K562 (cell line): ENCODE measurements around the gene NUP98. TPM values are rescaled to one million over a fixed set of nuclear protein-coding genes. Genes with fewer than 3 reads are reported as not detected.

Experiments
- ATAC-seq: fragments of 200-7000 bp; cut with Tn5 transposase; 3 replicates; pipeline ENCODE4 v1.9.1; 2020; ENCODE audit warnings: moderate library complexity
- BruUV-seq: library from RNA; stranded (reverse); fragments of 400-500 nt; replicated peaks from 2 replicates; lab custom pipeline; 2021; lab: Mats Ljungman, UMichigan
- CTCF ChIA-PET: fragments of 300-600 bp; formaldehyde crosslinking; extraction: SDS; loops from one replicate; lab custom pipeline; 2021; ENCODE audit warnings: low intra/inter-chr PET ratio; lab: Yijun Ruan, JAX
- POLR2A ChIA-PET: fragments of 300-600, 350-650 bp; sonication (Branson Sonifier 250); formaldehyde crosslinking; extraction: SDS; loops from one replicate; lab custom pipeline; 2021; ENCODE audit warnings: antibody characterized with exemption, inconsistent platforms; lab: Yijun Ruan, JAX
- DNase-seq, 4 experiments: peaks; one replicate each; pipeline versions ENCODE4 v3.0.0 to v3.0.0-alpha.2; 2011 to 2018; ENCODE audit warnings: low spot score in 3 of 4, mixed read lengths in 3 of 4; ENCODE audit errors: extremely low read depth in 1 of 4
- FAIRE-seq: peaks from 2 replicates; lab custom pipeline; 2011; peaks lifted over from hg19 to GRCh38; lab: Jason Lieb, UNC
- H2AFZ ChIP-seq: 2 replicates; pipeline ENCODE4 v1.6.0; 2011; ENCODE audit warnings: low read depth, low read length, control low read depth, inconsistent platforms
- H3K27ac ChIP-seq: fragments of 200-600 bp; 3 replicates; pipeline ENCODE4 v1.8.0; 2011; ENCODE audit warnings: low read depth, mild to moderate bottlenecking, control low read depth, inconsistent platforms, low read length, moderate library complexity, mixed read lengths; ENCODE audit errors: extremely low read depth
- H3K27me3 ChIP-seq, 2 experiments: fragments of 300-600 bp in 1 of 2; 2 replicates in 1 of 2; 3 replicates in 1 of 2; pipeline versions ENCODE4 v1.6.0 to v1.8.0; 2011; ENCODE audit warnings: inconsistent platforms in 2 of 2, low read length in 2 of 2, mild to moderate bottlenecking in 1 of 2, mixed read lengths in 1 of 2, moderate library complexity in 1 of 2; ENCODE audit not compliant: control insufficient read depth in 2 of 2, insufficient read depth in 2 of 2
- H3K36me3 ChIP-seq: fragments of 300-600 bp; 3 replicates; pipeline ENCODE4 v1.8.0; 2011; ENCODE audit warnings: mild to moderate bottlenecking, low read length, inconsistent platforms; ENCODE audit not compliant: control insufficient read depth, insufficient read depth
- H3K4me1 ChIP-seq, 2 experiments: fragments of 200-600 bp in 1 of 2; replicated peaks in 1 of 2; 2 replicates in 1 of 2; 3 replicates in 1 of 2; pipeline versions ENCODE4 v1.5.1 to v1.8.0; 2011; ENCODE audit warnings: inconsistent platforms in 2 of 2, low read length in 2 of 2, mild to moderate bottlenecking in 1 of 2, mixed read lengths in 1 of 2, moderate library complexity in 1 of 2; ENCODE audit not compliant: control insufficient read depth in 2 of 2, insufficient read depth in 2 of 2
- H3K4me2 ChIP-seq: 2 replicates; pipeline ENCODE4 v1.6.1; 2011; ENCODE audit warnings: low read length, control low read depth, inconsistent platforms, mixed read lengths; ENCODE audit not compliant: insufficient read depth
- H3K4me3 ChIP-seq: fragments of 200-600 bp; sonication (generic), shearing (Covaris generic); 2 replicates; pipeline ENCODE4 v1.5.1; 2016; ENCODE audit warnings: control low read depth, inconsistent platforms
- H3K79me2 ChIP-seq: fragments of 200-600 bp; 3 replicates; pipeline ENCODE4 v1.8.0; 2011; ENCODE audit warnings: low read length, inconsistent platforms; ENCODE audit not compliant: control insufficient read depth, insufficient read depth
- H3K9ac ChIP-seq, 2 experiments: 2 replicates each; pipeline versions ENCODE4 v1.6.0 to v1.6.1; 2011; ENCODE audit warnings: low read depth in 2 of 2, low read length in 2 of 2, control low read depth in 1 of 2, inconsistent platforms in 1 of 2, mild to moderate bottlenecking in 1 of 2, mixed read lengths in 1 of 2; ENCODE audit not compliant: insufficient read depth in 1 of 2
- H3K9me1 ChIP-seq: one replicate; pipeline ENCODE4 v1.6.0; 2011; ENCODE audit warnings: inconsistent platforms, mild to moderate bottlenecking, low read length, moderate library complexity; ENCODE audit not compliant: control insufficient read depth, insufficient read depth
- H3K9me3 ChIP-seq: replicated peaks from 2 replicates; pipeline ENCODE4 v1.5.1; 2011; ENCODE audit warnings: low read depth, low read length, inconsistent platforms; ENCODE audit not compliant: control insufficient read depth, insufficient read depth
- H4K20me1 ChIP-seq: replicated peaks from 2 replicates; pipeline ENCODE4 v1.6.1; 2011; ENCODE audit warnings: low read length, inconsistent platforms, mixed read lengths; ENCODE audit not compliant: control insufficient read depth, insufficient read depth
- FOSL1 ChIP-seq: fragments of 200-800 bp; sonication (Bioruptor generic); conservative IDR thresholded peaks from 2 replicates; pipeline ENCODE4 v1.6.1; 2016; ENCODE audit warnings: missing genetic modification characterization, missing compliant biosample characterization
- FOXK1 ChIP-seq: sonication (generic); formaldehyde crosslinking; IDR thresholded peaks from 2 replicates; pipeline ENCODE4 v1.8.0; 2022; ENCODE audit warnings: missing genetic modification reagents, mild to moderate bottlenecking, borderline replicate concordance
- KDM2B ChIP-seq: fragments of 250-450 bp; sonication (Bioruptor Pico); IDR thresholded peaks from 2 replicates; pipeline ENCODE4 v1.8.0; 2021; ENCODE audit warnings: mild to moderate bottlenecking, moderate library complexity
- MECOM ChIP-seq: fragments of 250-450 bp; sonication (Bioruptor Pico); IDR thresholded peaks from 2 replicates; pipeline ENCODE4 v1.8.0; 2022; ENCODE audit warnings: inconsistent platforms
- NCOA2 ChIP-seq, 2 experiments: fragments of 450-650 bp; IDR thresholded peaks; 2 replicates each; pipeline ENCODE4 v1.6.1; 2018; ENCODE audit warnings: mild to moderate bottlenecking in 2 of 2, moderate library complexity in 1 of 2; ENCODE audit not compliant: partially characterized antibody in 2 of 2
- WGBS: fragments of 100-300 bp; shearing (Covaris generic); methylation state at CpG from one replicate; pipeline ENCODE4 v1.1.6; 2016; ENCODE audit warnings: low coverage, mixed read lengths; ENCODE audit not compliant: insufficient coverage; ENCODE audit errors: missing lambda C conversion rate; 5-methylcytosine and 5-hydroxymethylcytosine counted together
- in situ Hi-C: fragments of 300-500 bp; cut with MboI; formaldehyde crosslinking; loops from 4 replicates; pipeline ENCODE4 v1.15.0; 2018; ENCODE audit warnings: inconsistent platforms, mixed read lengths
- intact Hi-C: fragments of 100-400 bp; cut with micrococcal nuclease; formaldehyde crosslinking; loops from 2 replicates; pipeline ENCODE4 v1.14.2; 2022
- polyA plus RNA-seq, 8 experiments: library from polyadenylated mRNA; depleted of rRNA in 4 of 8; stranded (reverse) in 5 of 8; unstranded in 3 of 8; fragments of >200 nt; fragmentation: Nextera tagmentation in 2 of 8; fragmentation: Illumina TruSeq in 1 of 8; extraction: Ambion mirVana in 2 of 8; extraction: Trizol in 1 of 8; gene quantifications; 2 replicates each; pipeline versions ENCODE4 v1.2.1 to v1.2.3, GENCODE V29; 2011 to 2014; ENCODE audit warnings: inconsistent platforms in 1 of 8, missing spikeins in 1 of 8
- total RNA-seq, 7 experiments: library from RNA; depleted of rRNA in 6 of 7; stranded (reverse); fragments of >200 nt in 6 of 7; fragmentation: Illumina TruSeq in 2 of 7; extraction: Trizol in 2 of 7; gene quantifications; 2 replicates each; pipeline versions ENCODE4 v1.2.1 to v1.2.3, GENCODE V29; 2011 to 2021; ENCODE audit warnings: low replicate concordance in 1 of 7
- TF ChIP-seq, protein P1 (sequence below), 2 experiments: fragments of 450-650 bp in 1 of 2; IDR thresholded peaks; 2 replicates each; pipeline ENCODE4 v1.6.1; 2011 to 2017; ENCODE audit warnings: low read depth in 2 of 2, antibody characterized with exemption in 1 of 2, borderline replicate concordance in 1 of 2, low read length in 1 of 2, mild to moderate bottlenecking in 1 of 2, mixed read lengths in 1 of 2; ENCODE audit not compliant: control insufficient read depth in 1 of 2
- TF ChIP-seq, protein P2 (sequence below): fragments of 450-650 bp; formaldehyde crosslinking; IDR thresholded peaks from 2 replicates; pipeline ENCODE4 v1.4.0; 2020; ENCODE audit warnings: mild to moderate bottlenecking, moderate library complexity
- TF ChIP-seq, protein P3 (sequence below): fragments of 450-650 bp; formaldehyde crosslinking; IDR thresholded peaks from 2 replicates; pipeline ENCODE4 v1.4.0; 2022; ENCODE audit warnings: missing genetic modification characterization

NUP98 gene
- total and polyA plus RNA-seq, 9 of the 15 experiments (the other 6 are each of a cell fraction or from before 2014, with no cell fraction given): 45.1 to 196 (median 130) TPM

DNA sequence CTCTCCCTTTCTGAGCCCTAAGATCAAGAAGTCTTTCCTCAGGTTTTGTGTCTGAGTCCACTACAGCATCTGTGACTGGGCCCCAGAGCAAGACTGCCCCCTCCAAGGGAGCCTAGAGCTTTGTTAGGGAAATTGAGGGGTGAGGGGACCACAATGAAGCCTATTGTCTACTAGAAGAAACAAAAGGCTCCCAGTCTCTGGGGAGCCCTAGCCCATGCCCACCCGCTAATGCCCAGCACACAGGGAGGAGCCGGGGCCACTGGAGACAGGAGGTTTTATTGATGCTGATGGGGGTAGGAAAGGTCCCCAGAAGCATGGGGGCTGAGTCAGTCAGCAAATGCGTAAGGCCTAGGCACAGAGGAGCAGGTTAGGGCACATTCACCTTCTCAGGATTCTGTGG lies 29.4 kb upstream of the NUP98 start:
- H3K4me3 ChIP-seq: no peak overlapping the region
- H3K79me2 ChIP-seq: peaks cover 61% of the 10 kb centered on the region
- DNase-seq (peak in 1 of 4 experiments; percentile 15), ATAC-seq (no peak), FAIRE-seq (no peak)
- WGBS: 96% methylated on average over 3 of the region's 3 CpGs
- H3K9me1 ChIP-seq: peaks cover 5% of the 10 kb centered on the region
- no peak overlapping the region for H2AFZ ChIP-seq
- H3K36me3 ChIP-seq: peaks cover 80% of the 10 kb centered on the region
- H3K4me1 ChIP-seq: peaks cover 34 to 37% of the 10 kb centered on the region in 2 experiments
- H3K27me3 ChIP-seq: no peaks in the 10 kb centered on the region
- intact Hi-C loops: no loop called here
- H3K9ac ChIP-seq: peak overlapping the region in 1 of 2 experiments; percentile 47; a peak in 1 of 4 replicates
- no TSS peak for BruUV-seq
- H3K9me3 ChIP-seq: no peaks in the 10 kb centered on the region
- H4K20me1 ChIP-seq: no peaks in the 10 kb centered on the region
- POLR2A ChIA-PET: interaction anchor here (0.7 to 2.8 kb wide), 7 partner anchors 10 to 1641 kb away, joined by 3 to 18 read pairs (median 3); partner anchors contain the start of genes RHOG and STIM1
- CTCF ChIA-PET: interaction anchor here (0.7 kb wide), 1 partner anchor 218 kb away, joined by 3 read pairs; no protein-coding TSS in a partner anchor
- no peak overlapping the region for H3K4me2 ChIP-seq
- in situ Hi-C loops: no loop called here
- TF ChIP-seq MECOM (CRISPR knock-in tag): 0 out of 2 replicates have a peak, but pooled peaks have one; percentile 6
- TF ChIP-seq FOSL1 (tag): no peak
- TF ChIP-seq, protein P1, sequence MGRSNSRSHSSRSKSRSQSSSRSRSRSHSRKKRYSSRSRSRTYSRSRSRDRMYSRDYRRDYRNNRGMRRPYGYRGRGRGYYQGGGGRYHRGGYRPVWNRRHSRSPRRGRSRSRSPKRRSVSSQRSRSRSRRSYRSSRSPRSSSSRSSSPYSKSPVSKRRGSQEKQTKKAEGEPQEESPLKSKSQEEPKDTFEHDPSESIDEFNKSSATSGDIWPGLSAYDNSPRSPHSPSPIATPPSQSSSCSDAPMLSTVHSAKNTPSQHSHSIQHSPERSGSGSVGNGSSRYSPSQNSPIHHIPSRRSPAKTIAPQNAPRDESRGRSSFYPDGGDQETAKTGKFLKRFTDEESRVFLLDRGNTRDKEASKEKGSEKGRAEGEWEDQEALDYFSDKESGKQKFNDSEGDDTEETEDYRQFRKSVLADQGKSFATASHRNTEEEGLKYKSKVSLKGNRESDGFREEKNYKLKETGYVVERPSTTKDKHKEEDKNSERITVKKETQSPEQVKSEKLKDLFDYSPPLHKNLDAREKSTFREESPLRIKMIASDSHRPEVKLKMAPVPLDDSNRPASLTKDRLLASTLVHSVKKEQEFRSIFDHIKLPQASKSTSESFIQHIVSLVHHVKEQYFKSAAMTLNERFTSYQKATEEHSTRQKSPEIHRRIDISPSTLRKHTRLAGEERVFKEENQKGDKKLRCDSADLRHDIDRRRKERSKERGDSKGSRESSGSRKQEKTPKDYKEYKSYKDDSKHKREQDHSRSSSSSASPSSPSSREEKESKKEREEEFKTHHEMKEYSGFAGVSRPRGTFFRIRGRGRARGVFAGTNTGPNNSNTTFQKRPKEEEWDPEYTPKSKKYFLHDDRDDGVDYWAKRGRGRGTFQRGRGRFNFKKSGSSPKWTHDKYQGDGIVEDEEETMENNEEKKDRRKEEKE (IDR thresholded peaks at IDR 0.05; ENCODE audit: borderline replicate concordance in 1 of 2, control insufficient read depth in 1 of 2, low read depth in 2 of 2, low read length in 1 of 2): no peak
- TF ChIP-seq, protein P2, sequence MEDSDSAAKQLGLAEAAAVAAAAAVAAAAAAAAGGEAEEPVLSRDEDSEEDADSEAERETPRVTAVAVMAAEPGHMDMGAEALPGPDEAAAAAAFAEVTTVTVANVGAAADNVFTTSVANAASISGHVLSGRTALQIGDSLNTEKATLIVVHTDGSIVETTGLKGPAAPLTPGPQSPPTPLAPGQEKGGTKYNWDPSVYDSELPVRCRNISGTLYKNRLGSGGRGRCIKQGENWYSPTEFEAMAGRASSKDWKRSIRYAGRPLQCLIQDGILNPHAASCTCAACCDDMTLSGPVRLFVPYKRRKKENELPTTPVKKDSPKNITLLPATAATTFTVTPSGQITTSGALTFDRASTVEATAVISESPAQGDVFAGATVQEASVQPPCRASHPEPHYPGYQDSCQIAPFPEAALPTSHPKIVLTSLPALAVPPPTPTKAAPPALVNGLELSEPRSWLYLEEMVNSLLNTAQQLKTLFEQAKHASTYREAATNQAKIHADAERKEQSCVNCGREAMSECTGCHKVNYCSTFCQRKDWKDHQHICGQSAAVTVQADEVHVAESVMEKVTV: no peak
- no peak for TF ChIP-seq KDM2B (CRISPR knock-in tag)
- TF ChIP-seq, protein P3, sequence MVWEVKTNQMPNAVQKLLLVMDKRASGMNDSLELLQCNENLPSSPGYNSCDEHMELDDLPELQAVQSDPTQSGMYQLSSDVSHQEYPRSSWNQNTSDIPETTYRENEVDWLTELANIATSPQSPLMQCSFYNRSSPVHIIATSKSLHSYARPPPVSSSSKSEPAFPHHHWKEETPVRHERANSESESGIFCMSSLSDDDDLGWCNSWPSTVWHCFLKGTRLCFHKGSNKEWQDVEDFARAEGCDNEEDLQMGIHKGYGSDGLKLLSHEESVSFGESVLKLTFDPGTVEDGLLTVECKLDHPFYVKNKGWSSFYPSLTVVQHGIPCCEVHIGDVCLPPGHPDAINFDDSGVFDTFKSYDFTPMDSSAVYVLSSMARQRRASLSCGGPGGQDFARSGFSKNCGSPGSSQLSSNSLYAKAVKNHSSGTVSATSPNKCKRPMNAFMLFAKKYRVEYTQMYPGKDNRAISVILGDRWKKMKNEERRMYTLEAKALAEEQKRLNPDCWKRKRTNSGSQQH (CRISPR knock-in tag): no peak
- TF ChIP-seq NCOA2 (IDR thresholded peaks at IDR 0.05; ENCODE audit: partially characterized antibody in 2 of 2): no peak
- 0 out of 2 replicates have a peak, but pooled peaks have one; percentile 18 for TF ChIP-seq FOXK1
- TF ChIP-seq, all 486 proteins: peak for 2
- peak overlapping the region; percentile 60; the same call in 2 of the 3 replicates for H3K27ac ChIP-seq
